ENCODE measurements around the gene CDC42EP4.
"Not testable (repeated sequence)": the region's sequence is repeated elsewhere in the genome, so short reads cannot be mapped to it uniquely, and the experiment has no call there.

The CDC42EP4 gene

DNA sequence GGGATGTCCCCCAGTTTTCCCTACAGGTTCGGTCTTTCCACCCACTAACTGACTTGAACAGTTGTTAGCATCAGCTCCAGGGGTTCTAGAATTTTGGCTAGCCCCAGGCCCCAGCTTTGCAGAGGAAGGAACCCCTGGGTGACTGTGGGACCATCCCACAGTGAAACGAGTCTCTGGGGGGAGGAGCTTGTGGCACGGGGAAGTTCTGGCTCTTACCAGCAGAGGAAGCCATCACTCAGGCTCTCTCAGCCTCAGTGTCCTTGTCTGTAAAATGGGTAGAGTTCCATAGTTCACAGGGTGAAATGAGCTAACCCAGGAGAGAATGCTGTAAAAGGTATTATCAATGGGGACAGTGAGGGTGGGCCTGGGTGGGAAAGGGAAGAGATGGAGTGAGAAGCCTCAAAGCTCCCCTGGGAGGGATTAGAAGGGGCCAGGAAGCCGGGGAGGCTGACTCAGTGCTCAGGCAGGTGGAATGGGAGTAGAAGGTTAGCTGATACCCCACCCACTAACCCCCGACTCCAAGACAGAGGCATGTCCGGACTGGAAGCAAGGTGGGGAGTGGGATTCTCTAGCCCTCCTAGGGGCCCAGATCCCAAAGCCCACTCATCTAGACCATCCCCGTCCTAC lies 30.9 kb upstream of the CDC42EP4 start:
- no peak for FAIRE-seq

- no peak for FAIRE-seq
Measured at GRCh38 chr17:73342050-73342522, 30.3 kb upstream of the CDC42EP4 start.

GRCh38 chr17:73341350-73342049 lies 29.7 kb upstream of the CDC42EP4 start:
- no peak for FAIRE-seq

GRCh38 chr17:73340093-73340596 lies 28.3 kb upstream of the CDC42EP4 start:
- no peak for FAIRE-seq

DNA sequence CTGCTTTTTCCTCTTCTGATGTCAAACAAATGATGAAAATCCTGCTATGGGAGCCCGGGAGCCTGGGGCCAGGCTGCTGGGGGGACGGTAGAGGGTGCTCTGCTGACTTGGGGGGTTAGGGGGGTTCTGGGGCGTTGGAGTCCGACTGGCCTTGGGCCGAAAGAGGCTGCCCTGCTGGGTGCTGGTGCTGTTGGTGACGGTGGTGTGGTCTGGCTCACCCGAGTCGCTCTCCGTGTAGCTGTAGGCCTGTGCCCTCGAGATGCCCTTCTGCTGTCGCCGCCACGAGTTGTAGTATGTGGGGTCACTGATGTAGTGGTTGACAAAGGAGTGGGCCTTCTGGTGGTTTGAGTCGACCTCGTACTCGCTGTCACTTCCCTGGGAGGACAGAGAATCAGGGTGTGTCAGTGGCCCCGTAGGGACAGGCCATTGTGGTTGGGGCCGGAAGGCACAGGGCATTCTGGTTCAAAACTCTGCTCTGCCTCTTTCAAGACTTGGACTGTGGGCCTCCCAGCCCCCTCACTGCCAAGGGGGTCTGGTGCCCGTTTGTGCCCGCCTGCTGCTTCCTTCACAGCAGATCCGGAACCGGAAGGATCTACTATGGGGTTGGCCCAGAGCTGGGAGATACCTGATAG lies 26.9 kb upstream of the CDC42EP4 start:
- no peak for FAIRE-seq

DNA sequence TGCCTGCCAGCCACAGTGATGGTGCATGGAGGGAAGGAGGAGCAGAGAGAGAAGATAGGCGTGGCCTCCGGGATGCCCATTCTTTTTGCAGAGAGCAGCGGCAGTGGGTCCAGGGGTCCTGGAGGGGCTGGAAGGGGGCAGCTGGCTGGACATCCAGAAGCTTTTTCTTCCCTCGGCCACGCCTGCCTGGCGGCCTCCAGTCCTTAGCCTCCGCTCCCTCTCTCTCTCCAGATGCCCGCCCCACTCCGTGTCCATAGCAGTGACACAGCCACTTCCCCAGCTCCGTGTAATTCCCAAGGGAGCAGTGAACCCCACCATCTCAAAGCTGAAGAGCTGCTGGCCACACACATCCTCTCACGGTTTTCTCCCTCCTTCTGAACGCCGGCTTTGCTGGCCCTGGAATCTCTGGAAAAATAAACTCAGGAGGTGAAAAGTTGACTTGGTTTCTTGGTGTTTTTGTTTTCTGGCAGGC lies 26.3 kb upstream of the CDC42EP4 start:
- FAIRE-seq, result no peak

DNA sequence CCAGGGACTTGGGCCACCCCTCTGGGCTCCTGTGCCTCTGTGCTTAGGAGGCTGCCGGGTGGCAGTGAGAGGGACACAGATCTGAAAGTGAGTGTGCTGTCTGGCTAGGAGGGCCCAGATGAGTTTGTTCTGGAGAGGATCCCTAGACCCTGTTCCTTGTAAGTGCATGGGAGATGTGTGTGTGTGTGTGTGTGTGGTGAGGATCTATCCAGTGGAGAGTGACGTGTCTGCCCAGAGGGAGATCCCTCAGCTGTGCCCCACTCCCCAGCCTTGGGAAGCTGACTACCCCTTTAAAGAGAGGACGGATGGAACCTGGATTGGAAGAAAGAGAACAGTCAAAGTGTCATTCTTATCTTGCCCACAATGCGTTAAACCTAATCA lies 25.5 kb upstream of the CDC42EP4 start:
- no peak for FAIRE-seq

GRCh38 chr17:73336408-73337329 lies 24.9 kb upstream of the CDC42EP4 start:
- FAIRE-seq, result no peak

DNA sequence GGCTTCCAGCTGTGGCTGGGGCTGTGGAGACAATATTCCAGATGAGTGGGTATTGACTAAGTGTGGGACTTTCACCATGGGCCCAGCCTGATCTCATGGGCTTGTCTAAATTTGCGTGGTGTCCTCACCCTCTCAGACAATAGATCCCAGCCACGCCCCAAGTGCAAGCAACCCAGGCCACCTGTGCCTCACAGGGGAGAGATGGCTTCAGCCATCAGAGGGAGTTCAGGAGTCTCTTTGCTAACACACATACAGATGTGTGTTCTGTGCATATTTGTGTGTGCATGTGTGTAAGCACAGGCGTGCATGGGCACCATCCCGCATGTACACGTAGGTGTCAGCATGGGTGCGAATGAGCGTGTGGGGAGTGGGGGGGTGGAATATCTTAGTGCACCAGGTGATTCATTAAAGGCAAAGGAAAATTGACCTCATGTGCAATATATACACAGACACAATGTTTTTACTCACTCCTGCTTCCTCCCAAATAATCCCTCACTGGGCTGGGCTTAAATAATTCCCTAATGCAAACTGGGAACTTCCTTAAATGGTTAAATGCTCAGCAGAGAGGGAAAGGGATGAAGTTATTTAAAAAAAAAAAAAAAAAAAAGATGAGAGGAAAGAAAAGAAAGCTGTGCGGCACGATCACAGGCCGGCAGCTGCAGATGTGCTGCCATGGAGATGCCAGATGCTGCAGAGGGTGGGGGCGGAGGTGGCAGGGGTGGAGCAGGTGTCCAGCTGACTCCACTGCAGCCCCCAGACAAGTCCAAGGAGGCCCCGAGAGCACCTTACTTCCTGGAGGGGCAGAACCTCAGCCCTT lies 24.0 kb upstream of the CDC42EP4 start:
- no peak for FAIRE-seq

DNA sequence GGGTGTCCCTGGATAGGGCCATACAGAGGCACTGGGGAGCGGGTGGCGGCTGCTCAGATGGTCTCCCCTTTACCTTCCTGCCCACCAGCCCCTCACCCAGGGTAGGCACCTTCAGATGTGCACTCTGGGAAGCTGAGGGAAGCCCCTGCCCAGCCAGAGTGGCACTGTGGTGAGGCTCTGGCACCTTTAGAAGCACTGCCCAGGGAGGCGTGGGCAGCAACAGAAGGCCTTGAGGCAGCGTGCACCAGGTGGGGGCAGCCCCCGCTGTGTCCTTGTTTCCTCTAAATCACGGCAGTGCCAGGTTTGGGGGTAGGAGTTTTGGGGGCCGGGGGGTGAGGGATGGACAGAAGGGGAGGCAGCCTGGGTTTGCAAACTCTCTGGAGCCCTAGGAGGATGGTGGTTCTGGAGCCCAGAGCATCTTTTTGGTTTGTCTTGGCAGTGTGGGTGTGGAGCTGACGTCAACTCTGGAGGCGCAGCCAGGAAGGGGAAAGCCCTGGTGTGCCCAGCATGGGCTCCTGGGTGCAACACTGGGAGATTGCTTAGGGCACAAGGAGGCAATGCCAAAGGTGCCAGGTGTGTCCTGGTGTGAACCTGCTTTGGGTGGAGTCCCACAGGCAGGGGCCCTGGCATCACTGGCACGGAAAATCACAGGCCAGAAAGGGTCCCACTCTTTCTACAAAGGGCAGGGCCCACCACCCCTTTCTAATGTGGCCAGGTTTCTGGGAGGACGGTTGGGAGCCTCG lies 23.1 kb upstream of the CDC42EP4 start:
- FAIRE-seq, result no peak

DNA sequence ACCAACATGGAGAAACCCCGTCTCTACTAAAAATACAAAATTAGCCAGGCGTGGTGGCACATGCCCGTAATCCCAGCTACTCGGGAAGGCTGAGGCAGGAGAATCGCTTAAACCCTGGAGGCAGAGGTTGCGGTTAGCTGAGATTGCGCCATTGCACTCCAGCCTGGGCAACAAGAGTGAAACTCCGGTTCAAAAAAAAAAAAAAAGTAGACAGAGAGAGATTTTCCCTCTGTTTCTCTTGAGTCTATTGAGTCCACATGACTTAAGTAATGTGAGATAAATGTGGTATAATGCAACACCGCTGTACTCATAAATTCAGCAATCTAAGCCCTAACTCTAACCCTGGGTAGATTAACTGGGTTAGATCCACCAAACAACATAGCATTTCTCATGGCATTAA lies 21.6 kb upstream of the CDC42EP4 start:
- not testable (repeated sequence) for FAIRE-seq

DNA sequence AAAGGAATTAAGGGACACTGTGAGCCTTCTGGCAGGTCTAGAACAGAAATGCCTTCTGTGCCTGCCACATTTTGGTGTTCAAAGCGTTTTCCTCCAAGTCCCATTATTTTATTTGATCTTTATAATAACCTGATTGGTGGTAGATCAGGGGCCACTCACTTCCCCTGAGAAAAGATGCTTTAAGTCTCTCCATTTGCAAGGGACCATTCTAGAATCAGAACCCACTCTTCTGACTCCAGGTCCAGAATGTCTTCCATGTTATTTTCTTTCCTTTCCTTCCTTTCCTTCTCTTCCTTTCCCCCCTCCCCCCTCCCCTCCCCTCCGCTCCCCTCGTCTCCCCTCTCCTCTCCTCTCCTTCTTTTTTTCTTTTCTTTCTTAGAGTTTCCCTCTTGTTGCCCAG lies 19.3 kb upstream of the CDC42EP4 start:
- FAIRE-seq, result no peak

GRCh38 chr17:73327676-73328075 lies 15.9 kb upstream of the CDC42EP4 start:
- FAIRE-seq, result no peak

- no peak for FAIRE-seq
Measured at GRCh38 chr17:73325527-73325842, 13.7 kb upstream of the CDC42EP4 start.

GRCh38 chr17:73324711-73325526 lies 13.1 kb upstream of the CDC42EP4 start:
- FAIRE-seq, result no peak

DNA sequence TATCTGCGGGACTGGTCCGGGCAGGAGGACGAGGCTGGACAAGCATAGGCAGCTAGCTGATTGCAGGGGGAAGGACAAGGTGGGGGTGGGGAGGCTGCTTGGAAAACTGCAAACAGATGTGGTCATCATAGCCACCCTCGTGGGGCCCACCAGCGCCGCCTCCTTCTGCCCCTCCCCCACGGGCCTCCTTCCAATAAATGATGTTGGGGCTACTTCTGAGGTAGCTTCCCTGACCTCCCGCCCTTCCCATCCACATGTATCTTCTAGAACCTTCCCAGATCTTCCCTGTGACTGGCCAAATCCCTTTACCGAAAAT lies 12.3 kb upstream of the CDC42EP4 start:
- FAIRE-seq, result no peak

DNA sequence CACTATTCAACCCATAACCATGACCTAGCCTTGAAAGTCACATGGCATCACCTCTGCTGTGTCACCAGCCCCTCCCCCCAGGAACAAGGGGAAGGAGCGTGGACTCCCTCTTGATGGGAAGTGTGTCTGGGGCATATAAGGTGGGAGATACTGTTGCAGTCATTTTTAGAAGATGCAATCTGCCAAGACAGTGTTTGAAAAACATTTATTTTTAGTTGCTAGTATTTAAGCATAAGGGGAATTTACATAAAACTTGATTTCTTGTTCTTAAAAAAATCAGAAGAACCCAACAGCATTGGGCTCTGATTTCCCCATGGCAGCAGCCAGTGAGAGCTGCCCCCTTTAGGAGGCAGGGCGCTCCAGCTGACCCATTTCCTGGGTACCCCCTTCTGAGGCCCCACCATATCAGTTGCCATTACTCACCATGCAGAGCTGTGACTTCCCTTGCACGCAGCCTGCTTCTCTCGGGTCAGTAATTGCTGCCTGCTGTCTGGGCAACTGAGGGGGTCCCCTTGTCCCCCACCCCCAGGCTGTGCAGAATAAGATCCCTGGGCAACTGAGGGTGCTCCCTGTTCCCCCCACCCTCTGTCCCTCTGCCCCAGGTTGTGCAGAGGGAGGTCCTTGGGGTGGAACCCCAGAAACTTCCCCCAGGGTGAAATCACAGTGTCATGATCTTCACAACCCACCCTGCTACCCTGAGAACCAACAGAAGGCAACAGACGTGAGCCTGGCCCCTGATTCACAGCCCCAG lies 11.8 kb upstream of the CDC42EP4 start:
- no peak for FAIRE-seq

DNA sequence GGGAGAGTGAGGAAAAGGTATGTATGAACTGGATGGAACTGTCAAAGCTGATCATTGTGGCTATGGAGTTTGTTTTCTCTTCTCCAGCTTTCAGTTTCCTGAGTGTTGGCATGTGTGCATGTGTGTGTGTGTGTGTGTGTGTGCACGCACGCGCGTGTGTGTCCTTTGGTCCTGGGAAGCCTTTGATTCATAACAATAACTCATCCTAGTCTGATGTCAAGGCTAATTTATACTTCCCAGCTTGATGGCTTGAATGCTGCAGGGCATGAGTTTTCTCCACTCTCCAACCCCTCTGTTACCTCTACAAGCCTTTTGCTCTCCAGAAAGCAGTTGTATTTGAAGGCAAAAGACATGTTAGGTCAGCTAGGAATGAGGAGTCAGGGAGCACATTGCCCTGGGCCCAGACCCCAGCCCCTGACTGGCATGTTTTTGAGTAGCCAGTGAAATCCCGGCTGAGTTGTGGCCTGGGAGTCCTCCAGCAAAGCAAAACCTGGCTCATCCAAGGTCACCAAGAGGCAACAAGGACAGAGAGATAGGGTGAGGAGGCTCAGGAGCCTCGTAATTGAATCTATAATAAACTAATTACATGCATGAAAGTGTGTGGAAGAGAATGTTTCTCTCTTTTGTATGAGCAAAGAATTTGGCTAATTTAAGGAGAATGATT lies 8.9 kb upstream of the CDC42EP4 start:
- no peak for FAIRE-seq

- no peak for FAIRE-seq
Measured at GRCh38 chr17:73319766-73320165, 8.0 kb upstream of the CDC42EP4 start.
